A549 (cell line): ENCODE measurements around the gene STIP1. TPM values are rescaled to one million over a fixed set of nuclear protein-coding genes. Genes with fewer than 3 reads are reported as not detected.

Experiments
- ATAC-seq, 2 experiments: fragments of 200-7000 bp in 1 of 2; fragments of >200 bp in 1 of 2; cut with Nextera tagmentation in 1 of 2; cut with Tn5 transposase in 1 of 2; 3 replicates each; pipeline versions ENCODE4 v1.8.0 to v1.9.1; 2018 to 2020; ENCODE audit warnings: mild to moderate bottlenecking in 1 of 2, moderate library complexity in 1 of 2
- CTCF ChIA-PET: fragments of 300-600 bp; sonication (Branson Sonifier 250); formaldehyde crosslinking; extraction: SDS; loops from one replicate; lab custom pipeline; 2021; ENCODE audit warnings: antibody characterized with exemption, inconsistent platforms; lab: Yijun Ruan, JAX
- POLR2A ChIA-PET: fragments of 350-600 bp; formaldehyde crosslinking; extraction: SDS; loops from one replicate; lab custom pipeline; 2021; ENCODE audit warnings: antibody characterized with exemption, inconsistent platforms; lab: Yijun Ruan, JAX
- DNase-seq, 2 experiments: peaks; one replicate each; pipeline versions ENCODE4 v3.0.0 to v3.0.0-alpha.2; 2011 to 2016; ENCODE audit warnings: low read depth in 1 of 2, low spot score in 1 of 2
- FAIRE-seq: peaks from 2 replicates; lab custom pipeline; 2011; peaks lifted over from hg19 to GRCh38; lab: Jason Lieb, UNC
- H3K27ac ChIP-seq, 2 experiments: fragments of >200 bp; sonication (Bioruptor Twin); formaldehyde crosslinking; 3 replicates each; pipeline ENCODE4 v1.5.1; 2016 to 2017
- H3K4me1 ChIP-seq: fragments of >200 bp; sonication (Bioruptor Twin); formaldehyde crosslinking; 3 replicates; pipeline ENCODE4 v1.6.1; 2016
- H3K4me2 ChIP-seq: fragments of >200 bp; sonication (Bioruptor Twin); formaldehyde crosslinking; 3 replicates; pipeline ENCODE4 v1.6.1; 2016
- H3K4me3 ChIP-seq: fragments of >200 bp; sonication (Bioruptor Twin); formaldehyde crosslinking; 3 replicates; pipeline ENCODE4 v1.5.1; 2016
- H3K9me3 ChIP-seq: fragments of >200 bp; sonication (Bioruptor Twin); formaldehyde crosslinking; 3 replicates; pipeline ENCODE4 v1.6.1; 2016
- CBX2 ChIP-seq: fragments of 200-600 bp; sonication (generic); IDR thresholded peaks from 2 replicates; pipeline ENCODE4 v1.6.1; 2016; ENCODE audit warnings: low read depth, mild to moderate bottlenecking, borderline replicate concordance
- CBX8 ChIP-seq: fragments of 200-600 bp; sonication (generic); IDR thresholded peaks from 2 replicates; pipeline ENCODE4 v1.6.1; 2016
- EHMT2 ChIP-seq: fragments of 200-600 bp; sonication (generic); IDR thresholded peaks from 2 replicates; pipeline ENCODE4 v1.6.1; 2016; ENCODE audit warnings: antibody characterized with exemption, low read depth, mild to moderate bottlenecking, moderate library complexity
- EP300 ChIP-seq, 2 experiments: fragments of >200 bp; sonication (Bioruptor Twin); formaldehyde crosslinking; IDR thresholded peaks; 2 replicates in 1 of 2; 3 replicates in 1 of 2; pipeline ENCODE4 v1.6.1; 2016 to 2017
- FOXS1 ChIP-seq: fragments of 250-450 bp; sonication (Bioruptor Pico); IDR thresholded peaks from 2 replicates; pipeline ENCODE4 v1.5.0; 2020; ENCODE audit warnings: mild to moderate bottlenecking, moderate library complexity
- GATA3 ChIP-seq: IDR thresholded peaks from 2 replicates; pipeline ENCODE4 v1.6.1; 2012; ENCODE audit warnings: borderline replicate concordance
- JUN ChIP-seq, 2 experiments: fragments of >200 bp; sonication (Bioruptor Twin); formaldehyde crosslinking; IDR thresholded peaks; 2 replicates in 1 of 2; 3 replicates in 1 of 2; pipeline ENCODE4 v1.6.1; 2016 to 2017
- KDM5A ChIP-seq: fragments of 200-600 bp; sonication (generic); IDR thresholded peaks from 2 replicates; pipeline ENCODE4 v1.6.1; 2016; ENCODE audit warnings: antibody characterized with exemption, mild to moderate bottlenecking
- MAZ ChIP-seq: fragments of 150-350 bp; IDR thresholded peaks from 2 replicates; pipeline ENCODE4 v1.6.1; 2014; ENCODE audit warnings: antibody characterized with exemption, low read depth, low read length, borderline replicate concordance
- RNF2 ChIP-seq: fragments of 200-600 bp; sonication (generic); IDR thresholded peaks from 2 replicates; pipeline ENCODE4 v1.6.1; 2016; ENCODE audit warnings: low read depth, mild to moderate bottlenecking, antibody characterized with exemption, moderate library complexity, borderline replicate concordance
- TP53 ChIP-seq: fragments of 250-450 bp; sonication (Bioruptor Pico); IDR thresholded peaks from 2 replicates; pipeline ENCODE4 v1.5.0; 2021; ENCODE audit warnings: mild to moderate bottlenecking, moderate library complexity
- WGBS: methylation state at CpG from one replicate; pipeline ENCODE4 v1.1.6; 2017; ENCODE audit errors: missing lambda C conversion rate; 5-methylcytosine and 5-hydroxymethylcytosine counted together
- polyA plus RNA-seq, 4 experiments: library from polyadenylated mRNA; depleted of rRNA in 3 of 4; stranded (reverse); fragments of >200 nt; fragmentation: RNase III in 1 of 4; extraction: RNeasy Plus Mini Kit Qiagen cat#74134 plus additional on column Dnase treatment in 1 of 4; gene quantifications; 2 replicates in 3 of 4; 3 replicates in 1 of 4; pipeline ENCODE4 v1.2.3, GENCODE V29; 2011 to 2017
- TF ChIP-seq, protein P1 (sequence below): fragments of >200 bp; sonication (Bioruptor Twin); formaldehyde crosslinking; IDR thresholded peaks from 2 replicates; pipeline ENCODE4 v1.6.1; 2016
- TF ChIP-seq, protein P2 (sequence below): IDR thresholded peaks from 2 replicates; pipeline ENCODE4 v1.6.1; 2012
- TF ChIP-seq, protein P3 (sequence below): fragments of 150-350 bp; IDR thresholded peaks from 2 replicates; pipeline ENCODE4 v1.6.1; 2014; ENCODE audit warnings: low read depth, mild to moderate bottlenecking, low read length
- TF ChIP-seq, protein P4 (sequence below): IDR thresholded peaks from 2 replicates; pipeline ENCODE4 v1.6.1; 2012
- TF ChIP-seq, protein P5 (sequence below): fragments of >200 bp; sonication (Bioruptor Twin); formaldehyde crosslinking; IDR thresholded peaks from 3 replicates; pipeline ENCODE4 v1.5.1; 2016
- TF ChIP-seq, protein P6 (sequence below): fragments of >200 bp; sonication (Bioruptor Twin); formaldehyde crosslinking; IDR thresholded peaks from 3 replicates; pipeline ENCODE4 v1.6.1; 2016

STIP1 gene
- polyA plus RNA-seq, 2 of the 4 experiments (the other 2 are of a cell fraction), result 288 to 297 TPM

DNA sequence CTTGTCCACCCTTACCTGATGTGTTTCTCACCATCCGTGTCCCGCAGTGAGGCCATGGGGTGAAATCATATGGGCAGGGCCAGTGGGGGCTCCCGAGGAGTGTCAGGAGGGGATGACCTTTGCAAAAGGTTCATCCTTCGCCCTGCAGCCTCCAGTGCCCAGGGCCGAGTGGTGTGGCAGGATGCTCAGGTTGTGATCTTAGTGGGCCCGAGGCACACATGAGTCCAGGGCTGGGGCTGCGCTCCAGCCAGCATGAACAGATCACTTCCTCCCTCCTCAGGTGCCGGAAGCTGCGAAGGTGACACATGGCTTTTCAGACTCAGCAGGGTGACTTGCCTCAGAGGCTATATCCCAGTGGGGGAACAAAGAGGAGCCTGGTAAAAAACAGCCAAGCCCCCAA lies 52.1 kb downstream of the STIP1 start (continued):
- TF ChIP-seq, protein P1, sequence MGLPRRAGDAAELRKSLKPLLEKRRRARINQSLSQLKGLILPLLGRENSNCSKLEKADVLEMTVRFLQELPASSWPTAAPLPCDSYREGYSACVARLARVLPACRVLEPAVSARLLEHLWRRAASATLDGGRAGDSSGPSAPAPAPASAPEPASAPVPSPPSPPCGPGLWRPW, result no peak
- no peak for TF ChIP-seq EHMT2

DNA sequence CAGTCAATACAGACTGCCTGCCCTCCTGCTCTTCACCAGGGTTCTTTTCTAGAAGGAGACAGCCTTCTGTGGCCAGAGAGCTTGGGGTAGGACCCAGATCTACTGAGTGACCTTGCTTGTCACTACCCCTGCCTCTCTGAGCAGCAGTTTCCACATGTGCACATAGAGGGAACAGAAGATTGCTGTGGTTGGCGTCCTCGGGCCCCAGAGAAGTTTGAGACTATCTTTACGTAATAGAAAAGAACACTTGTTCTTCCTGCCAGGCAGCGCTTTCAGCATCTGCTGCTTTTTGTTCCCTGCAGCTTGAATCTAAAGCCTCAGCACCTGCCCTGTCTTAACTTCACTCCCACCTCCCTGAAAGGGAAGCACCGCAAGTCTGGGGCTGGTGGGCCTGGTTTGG lies 53.0 kb downstream of the STIP1 start:
- no peak overlapping the region for H3K27ac ChIP-seq
- ATAC-seq, result no peak
- 88% methylated on average over 5 of the region's 5 CpGs for WGBS
- ChIA-PET POLR2A (interaction anchor here (0.8 to 1.5 kb wide), 2 partner anchors 8 to 13 kb away, joined by 3 to 4 read pairs; partner anchors contain the start of genes NUDT22 and TRPT1), CTCF (interaction anchor here (1.1 to 3.0 kb wide), 5 partner anchors 12 to 66 kb away, joined by 4 to 14 read pairs (median 6); partner anchors contain the start of genes NUDT22, PLCB3 and TRPT1)
- no peak for TF ChIP-seq RNF2
- no peak overlapping the region for H3K4me3 ChIP-seq
- no peak for FAIRE-seq
- no peak overlapping the region for H3K4me2 ChIP-seq
- peaks cover 37% of the 10 kb centered on the region for H3K4me1 ChIP-seq
- no peaks in the 10 kb centered on the region for H3K9me3 ChIP-seq
- no peak for DNase-seq

DNA sequence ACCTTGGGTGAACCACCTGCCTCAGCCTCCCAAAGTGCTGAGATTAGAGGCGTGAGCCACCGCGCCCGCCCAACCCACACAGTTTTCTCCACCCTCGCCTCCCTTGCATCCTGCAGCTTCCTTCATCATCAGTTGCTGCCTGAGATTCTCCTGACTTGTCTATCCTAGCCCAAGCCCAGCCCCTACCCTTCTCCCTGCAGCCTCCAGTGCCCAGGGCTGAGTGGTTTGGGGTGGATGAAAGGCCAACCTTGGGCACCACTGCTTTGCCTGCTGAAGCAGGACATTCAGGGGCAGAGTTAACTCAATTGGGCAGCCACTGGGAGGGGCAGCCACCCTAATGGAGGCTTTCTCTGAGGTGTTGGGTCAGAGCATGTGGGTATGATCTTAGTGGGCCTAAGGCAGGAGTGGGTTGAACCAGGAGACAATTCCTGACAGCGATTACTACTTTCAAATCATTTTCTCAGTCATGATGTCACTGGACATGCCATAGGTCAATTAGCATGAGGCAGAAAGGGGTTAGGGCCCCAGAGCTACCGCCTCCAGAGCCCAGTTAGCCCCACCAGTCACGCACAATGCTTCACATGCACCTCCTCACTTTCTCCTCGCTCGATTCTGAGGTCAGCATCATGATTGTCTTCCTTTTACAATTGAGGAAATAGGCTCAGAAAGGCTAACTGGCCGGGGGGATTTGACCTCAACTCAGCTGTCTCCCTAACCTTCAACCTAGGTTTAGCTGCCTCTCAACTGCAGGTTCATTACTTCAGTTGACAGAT lies 53.9 kb downstream of the STIP1 start:
- 86% methylated on average over 11 of the region's 11 CpGs for WGBS

More for the DNA sequence above, 53.9 kb downstream of the STIP1 start:
- H3K27ac ChIP-seq, result peak overlapping the region; percentile 88
- no peaks in the 10 kb centered on the region for H3K9me3 ChIP-seq
- DNase-seq, result no peak
- H3K4me2 ChIP-seq, result peak overlapping the region; percentile 81
- peak overlapping the region; percentile 53 for H3K4me3 ChIP-seq
- TF ChIP-seq TP53 (CRISPR knock-in tag), result no peak
- TF ChIP-seq, protein P2, sequence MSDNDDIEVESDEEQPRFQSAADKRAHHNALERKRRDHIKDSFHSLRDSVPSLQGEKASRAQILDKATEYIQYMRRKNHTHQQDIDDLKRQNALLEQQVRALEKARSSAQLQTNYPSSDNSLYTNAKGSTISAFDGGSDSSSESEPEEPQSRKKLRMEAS, result no peak
- no peak for TF ChIP-seq EP300 (IDR thresholded peaks at IDR 0.05)
- TF ChIP-seq, protein P3, sequence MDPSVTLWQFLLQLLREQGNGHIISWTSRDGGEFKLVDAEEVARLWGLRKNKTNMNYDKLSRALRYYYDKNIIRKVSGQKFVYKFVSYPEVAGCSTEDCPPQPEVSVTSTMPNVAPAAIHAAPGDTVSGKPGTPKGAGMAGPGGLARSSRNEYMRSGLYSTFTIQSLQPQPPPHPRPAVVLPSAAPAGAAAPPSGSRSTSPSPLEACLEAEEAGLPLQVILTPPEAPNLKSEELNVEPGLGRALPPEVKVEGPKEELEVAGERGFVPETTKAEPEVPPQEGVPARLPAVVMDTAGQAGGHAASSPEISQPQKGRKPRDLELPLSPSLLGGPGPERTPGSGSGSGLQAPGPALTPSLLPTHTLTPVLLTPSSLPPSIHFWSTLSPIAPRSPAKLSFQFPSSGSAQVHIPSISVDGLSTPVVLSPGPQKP, result no peak
- TF ChIP-seq, protein P4, sequence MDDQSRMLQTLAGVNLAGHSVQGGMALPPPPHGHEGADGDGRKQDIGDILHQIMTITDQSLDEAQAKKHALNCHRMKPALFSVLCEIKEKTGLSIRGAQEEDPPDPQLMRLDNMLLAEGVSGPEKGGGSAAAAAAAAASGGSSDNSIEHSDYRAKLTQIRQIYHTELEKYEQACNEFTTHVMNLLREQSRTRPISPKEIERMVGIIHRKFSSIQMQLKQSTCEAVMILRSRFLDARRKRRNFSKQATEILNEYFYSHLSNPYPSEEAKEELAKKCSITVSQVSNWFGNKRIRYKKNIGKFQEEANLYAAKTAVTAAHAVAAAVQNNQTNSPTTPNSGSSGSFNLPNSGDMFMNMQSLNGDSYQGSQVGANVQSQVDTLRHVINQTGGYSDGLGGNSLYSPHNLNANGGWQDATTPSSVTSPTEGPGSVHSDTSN, result no peak
- TF ChIP-seq GATA3, result no peak
- TF ChIP-seq, protein P1, result no peak
- TF ChIP-seq FOXS1 (CRISPR knock-in tag), result no peak
- TF ChIP-seq, protein P5, sequence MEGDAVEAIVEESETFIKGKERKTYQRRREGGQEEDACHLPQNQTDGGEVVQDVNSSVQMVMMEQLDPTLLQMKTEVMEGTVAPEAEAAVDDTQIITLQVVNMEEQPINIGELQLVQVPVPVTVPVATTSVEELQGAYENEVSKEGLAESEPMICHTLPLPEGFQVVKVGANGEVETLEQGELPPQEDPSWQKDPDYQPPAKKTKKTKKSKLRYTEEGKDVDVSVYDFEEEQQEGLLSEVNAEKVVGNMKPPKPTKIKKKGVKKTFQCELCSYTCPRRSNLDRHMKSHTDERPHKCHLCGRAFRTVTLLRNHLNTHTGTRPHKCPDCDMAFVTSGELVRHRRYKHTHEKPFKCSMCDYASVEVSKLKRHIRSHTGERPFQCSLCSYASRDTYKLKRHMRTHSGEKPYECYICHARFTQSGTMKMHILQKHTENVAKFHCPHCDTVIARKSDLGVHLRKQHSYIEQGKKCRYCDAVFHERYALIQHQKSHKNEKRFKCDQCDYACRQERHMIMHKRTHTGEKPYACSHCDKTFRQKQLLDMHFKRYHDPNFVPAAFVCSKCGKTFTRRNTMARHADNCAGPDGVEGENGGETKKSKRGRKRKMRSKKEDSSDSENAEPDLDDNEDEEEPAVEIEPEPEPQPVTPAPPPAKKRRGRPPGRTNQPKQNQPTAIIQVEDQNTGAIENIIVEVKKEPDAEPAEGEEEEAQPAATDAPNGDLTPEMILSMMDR, result no peak
- no peak for TF ChIP-seq JUN (IDR thresholded peaks at IDR 0.05)
- no peak for TF ChIP-seq MAZ
- TF ChIP-seq CBX2, result no peak
- TF ChIP-seq, protein P6, sequence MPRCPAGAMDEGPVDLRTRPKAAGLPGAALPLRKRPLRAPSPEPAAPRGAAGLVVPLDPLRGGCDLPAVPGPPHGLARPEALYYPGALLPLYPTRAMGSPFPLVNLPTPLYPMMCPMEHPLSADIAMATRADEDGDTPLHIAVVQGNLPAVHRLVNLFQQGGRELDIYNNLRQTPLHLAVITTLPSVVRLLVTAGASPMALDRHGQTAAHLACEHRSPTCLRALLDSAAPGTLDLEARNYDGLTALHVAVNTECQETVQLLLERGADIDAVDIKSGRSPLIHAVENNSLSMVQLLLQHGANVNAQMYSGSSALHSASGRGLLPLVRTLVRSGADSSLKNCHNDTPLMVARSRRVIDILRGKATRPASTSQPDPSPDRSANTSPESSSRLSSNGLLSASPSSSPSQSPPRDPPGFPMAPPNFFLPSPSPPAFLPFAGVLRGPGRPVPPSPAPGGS, result no peak
- no peak for TF ChIP-seq KDM5A
- TF ChIP-seq CBX8, result no peak
- ChIA-PET CTCF (interaction anchor here (1.3 to 3.0 kb wide), 4 partner anchors 12 to 54 kb away, joined by 3 to 14 read pairs (median 8); partner anchors contain the start of genes NUDT22, PLCB3, STIP1 and TRPT1), POLR2A (interaction anchor here (0.6 kb wide), 1 partner anchor 12 kb away, joined by 3 read pairs; no protein-coding TSS in a partner anchor)
- FAIRE-seq, result no peak
- peaks cover 45% of the 10 kb centered on the region for H3K4me1 ChIP-seq
- ATAC-seq, result no peak
